ENCODE results near the gene PRDM16.

The PRDM16 gene

DNA sequence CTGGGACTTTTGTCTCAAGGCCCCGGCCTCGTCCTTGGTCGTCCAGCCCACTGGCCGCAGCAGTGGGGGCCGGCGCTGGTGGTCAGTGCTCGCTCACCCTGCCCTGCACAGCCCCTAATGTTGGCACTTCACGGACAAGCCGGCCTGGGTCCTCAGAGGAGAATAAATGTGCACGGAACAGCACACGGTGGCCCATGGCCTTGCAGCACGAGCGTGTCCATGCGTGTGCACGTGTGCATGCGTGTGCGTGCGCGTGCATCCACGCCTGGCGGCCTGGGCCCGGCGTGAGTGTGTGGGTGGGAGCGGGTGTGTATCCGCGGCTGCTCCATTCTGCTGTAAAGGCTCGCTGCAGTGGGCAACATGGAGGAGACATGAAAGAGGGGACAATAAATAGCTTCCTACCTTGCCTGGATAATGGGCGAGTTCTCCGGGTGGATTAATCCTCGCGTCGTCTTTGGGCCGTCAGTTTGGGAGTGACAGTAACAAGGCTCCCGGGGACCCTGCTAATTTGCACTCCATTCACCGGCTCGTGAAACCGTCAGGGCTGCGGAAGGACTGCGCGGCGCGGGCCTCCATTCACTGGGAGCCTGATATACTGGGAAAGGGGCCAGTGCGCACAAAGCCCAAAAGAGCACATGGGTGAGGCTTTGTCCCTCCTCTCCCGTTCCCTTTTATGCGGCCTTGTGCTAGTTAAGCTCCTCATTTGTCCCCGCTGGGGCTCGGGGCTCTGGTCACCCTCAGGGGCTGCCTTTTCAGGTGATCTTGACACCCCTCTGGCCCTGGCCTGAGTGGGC is 142.8 kb downstream of the PRDM16 start (continued):
- TF ChIP-seq ZNF8 (CRISPR knock-in tag; IDR thresholded peaks at IDR 0.05) (no peak), ZFP30 (CRISPR knock-in tag; IDR thresholded peaks at IDR 0.05) (no peak), PPARA (CRISPR knock-in tag; IDR thresholded peaks at IDR 0.05; ENCODE audit: borderline replicate concordance) (no peak), ESRRG (CRISPR knock-in tag; IDR thresholded peaks at IDR 0.05) (no peak), ZC3H10 (CRISPR knock-in tag; IDR thresholded peaks at IDR 0.05) (no peak), BACH2 (CRISPR knock-in tag; IDR thresholded peaks at IDR 0.05; ENCODE audit: borderline replicate concordance) (no peak), GLIS3 (CRISPR knock-in tag; IDR thresholded peaks at IDR 0.05) (no peak), CSDC2 (CRISPR knock-in tag; IDR thresholded peaks at IDR 0.05) (no peak), CREB5 (CRISPR knock-in tag; IDR thresholded peaks at IDR 0.05; ENCODE audit: low read depth) (no peak), SNAI2 (CRISPR knock-in tag; IDR thresholded peaks at IDR 0.05) (no peak), OSR1 (CRISPR knock-in tag; IDR thresholded peaks at IDR 0.05) (no peak), CSRNP3 (CRISPR knock-in tag; IDR thresholded peaks at IDR 0.05) (no peak)

DNA sequence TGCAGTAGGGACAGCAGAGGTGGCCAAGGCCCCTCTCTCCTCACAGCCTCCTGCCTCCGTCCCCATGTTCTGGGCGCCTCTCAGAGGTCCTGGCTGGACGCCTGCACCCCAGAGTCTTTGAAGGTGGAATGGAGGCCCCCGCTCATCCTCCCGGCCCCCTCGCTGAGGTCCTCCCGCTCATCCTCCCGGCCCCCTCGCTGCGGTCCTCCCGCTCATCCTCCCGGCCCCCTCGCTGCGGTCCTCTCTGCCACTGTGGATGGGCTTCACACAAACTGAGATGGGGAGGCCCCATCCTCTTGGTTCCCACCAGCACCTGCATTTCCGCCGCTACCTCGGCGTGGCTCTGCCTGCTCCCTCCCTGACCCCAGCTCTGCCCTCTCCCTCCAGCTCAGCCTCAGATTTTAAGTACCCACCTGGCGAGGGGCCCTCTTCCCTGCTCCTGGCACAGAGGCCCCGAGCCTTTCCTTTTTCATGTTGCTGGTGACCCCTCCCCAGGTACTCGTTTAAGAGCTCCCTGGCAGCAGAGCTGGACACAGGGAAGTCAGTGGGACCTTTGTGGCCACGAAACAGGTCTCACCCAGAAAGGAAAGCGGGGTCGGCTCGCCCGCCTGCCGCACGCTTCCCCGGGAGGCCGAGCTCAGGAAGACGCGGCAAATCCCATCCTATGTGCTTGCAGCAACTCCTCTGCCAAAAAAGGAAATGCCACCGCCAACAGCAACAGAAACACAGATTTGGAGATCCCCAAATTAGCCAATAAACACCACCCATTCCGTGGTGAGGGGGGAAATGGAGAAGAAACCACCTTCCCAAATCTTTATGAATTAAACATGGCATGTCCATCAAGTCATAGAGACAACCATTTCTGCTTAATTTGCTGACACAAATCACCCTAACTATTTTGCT is 143.7 kb downstream of the PRDM16 start:
- TF ChIP-seq SNAI2 (CRISPR knock-in tag; IDR thresholded peaks at IDR 0.05): no peak
- ATAC-seq: no peak

GRCh38 chr1:3213730-3214129 is 144.7 kb downstream of the PRDM16 start:
- TF ChIP-seq, protein P1, sequence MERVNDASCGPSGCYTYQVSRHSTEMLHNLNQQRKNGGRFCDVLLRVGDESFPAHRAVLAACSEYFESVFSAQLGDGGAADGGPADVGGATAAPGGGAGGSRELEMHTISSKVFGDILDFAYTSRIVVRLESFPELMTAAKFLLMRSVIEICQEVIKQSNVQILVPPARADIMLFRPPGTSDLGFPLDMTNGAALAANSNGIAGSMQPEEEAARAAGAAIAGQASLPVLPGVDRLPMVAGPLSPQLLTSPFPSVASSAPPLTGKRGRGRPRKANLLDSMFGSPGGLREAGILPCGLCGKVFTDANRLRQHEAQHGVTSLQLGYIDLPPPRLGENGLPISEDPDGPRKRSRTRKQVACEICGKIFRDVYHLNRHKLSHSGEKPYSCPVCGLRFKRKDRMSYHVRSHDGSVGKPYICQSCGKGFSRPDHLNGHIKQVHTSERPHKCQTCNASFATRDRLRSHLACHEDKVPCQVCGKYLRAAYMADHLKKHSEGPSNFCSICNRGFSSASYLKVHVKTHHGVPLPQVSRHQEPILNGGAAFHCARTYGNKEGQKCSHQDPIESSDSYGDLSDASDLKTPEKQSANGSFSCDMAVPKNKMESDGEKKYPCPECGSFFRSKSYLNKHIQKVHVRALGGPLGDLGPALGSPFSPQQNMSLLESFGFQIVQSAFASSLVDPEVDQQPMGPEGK (CRISPR knock-in tag; IDR thresholded peaks at IDR 0.05; ENCODE audit: borderline replicate concordance): no peak
- TF ChIP-seq ZNF70 (CRISPR knock-in tag; IDR thresholded peaks at IDR 0.05) (no peak), CSDC2 (CRISPR knock-in tag; IDR thresholded peaks at IDR 0.05) (no peak), CREB5 (CRISPR knock-in tag; IDR thresholded peaks at IDR 0.05; ENCODE audit: low read depth) (no peak), ZC3H10 (CRISPR knock-in tag; IDR thresholded peaks at IDR 0.05) (no peak), SNAI2 (CRISPR knock-in tag; IDR thresholded peaks at IDR 0.05) (no peak), TOX (CRISPR knock-in tag; IDR thresholded peaks at IDR 0.05; ENCODE audit: borderline replicate concordance) (no peak), ZNF565 (CRISPR knock-in tag; conservative IDR thresholded peaks at IDR 0.05; ENCODE audit: low read depth) (no peak), CSRNP3 (CRISPR knock-in tag; IDR thresholded peaks at IDR 0.05) (no peak)
- TF ChIP-seq, protein P2, sequence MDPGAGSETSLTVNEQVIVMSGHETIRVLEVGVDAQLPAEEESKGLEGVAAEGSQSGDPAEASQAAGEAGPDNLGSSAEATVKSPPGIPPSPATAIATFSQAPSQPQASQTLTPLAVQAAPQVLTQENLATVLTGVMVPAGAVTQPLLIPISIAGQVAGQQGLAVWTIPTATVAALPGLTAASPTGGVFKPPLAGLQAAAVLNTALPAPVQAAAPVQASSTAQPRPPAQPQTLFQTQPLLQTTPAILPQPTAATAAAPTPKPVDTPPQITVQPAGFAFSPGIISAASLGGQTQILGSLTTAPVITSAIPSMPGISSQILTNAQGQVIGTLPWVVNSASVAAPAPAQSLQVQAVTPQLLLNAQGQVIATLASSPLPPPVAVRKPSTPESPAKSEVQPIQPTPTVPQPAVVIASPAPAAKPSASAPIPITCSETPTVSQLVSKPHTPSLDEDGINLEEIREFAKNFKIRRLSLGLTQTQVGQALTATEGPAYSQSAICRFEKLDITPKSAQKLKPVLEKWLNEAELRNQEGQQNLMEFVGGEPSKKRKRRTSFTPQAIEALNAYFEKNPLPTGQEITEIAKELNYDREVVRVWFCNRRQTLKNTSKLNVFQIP (CRISPR knock-in tag; IDR thresholded peaks at IDR 0.05; ENCODE audit: borderline replicate concordance, low read depth): no peak

More at GRCh38 chr1:3213730-3214129, 144.7 kb downstream of the PRDM16 start:
- ATAC-seq: no peak
